KOPT-K1 (cell line): Measurements from ENCODE around the gene FTCD.

ENCODE experiments used
- H3K27ac ChIP-seq: fragments of 200-600 bp; sonication (generic); 2 replicates; pipeline ENCODE4 v1.5.1; 2016; ENCODE audit warnings: antibody characterized with exemption, mild to moderate bottlenecking, low read depth, low read length; ENCODE audit not compliant: poor library complexity, severe bottlenecking
- H3K36me3 ChIP-seq: fragments of 200-600 bp; sonication (generic); 2 replicates; pipeline ENCODE4 v1.5.1; 2017; ENCODE audit warnings: antibody characterized with exemption, mild to moderate bottlenecking, low read length, moderate library complexity; ENCODE audit not compliant: insufficient read depth
- H3K9me3 ChIP-seq: fragments of 200-600 bp; sonication (generic); 2 replicates; pipeline ENCODE4 v1.5.1; 2017; ENCODE audit warnings: antibody characterized with exemption, low read length, mild to moderate bottlenecking; ENCODE audit not compliant: insufficient read depth, poor library complexity, severe bottlenecking

Gene FTCD

DNA sequence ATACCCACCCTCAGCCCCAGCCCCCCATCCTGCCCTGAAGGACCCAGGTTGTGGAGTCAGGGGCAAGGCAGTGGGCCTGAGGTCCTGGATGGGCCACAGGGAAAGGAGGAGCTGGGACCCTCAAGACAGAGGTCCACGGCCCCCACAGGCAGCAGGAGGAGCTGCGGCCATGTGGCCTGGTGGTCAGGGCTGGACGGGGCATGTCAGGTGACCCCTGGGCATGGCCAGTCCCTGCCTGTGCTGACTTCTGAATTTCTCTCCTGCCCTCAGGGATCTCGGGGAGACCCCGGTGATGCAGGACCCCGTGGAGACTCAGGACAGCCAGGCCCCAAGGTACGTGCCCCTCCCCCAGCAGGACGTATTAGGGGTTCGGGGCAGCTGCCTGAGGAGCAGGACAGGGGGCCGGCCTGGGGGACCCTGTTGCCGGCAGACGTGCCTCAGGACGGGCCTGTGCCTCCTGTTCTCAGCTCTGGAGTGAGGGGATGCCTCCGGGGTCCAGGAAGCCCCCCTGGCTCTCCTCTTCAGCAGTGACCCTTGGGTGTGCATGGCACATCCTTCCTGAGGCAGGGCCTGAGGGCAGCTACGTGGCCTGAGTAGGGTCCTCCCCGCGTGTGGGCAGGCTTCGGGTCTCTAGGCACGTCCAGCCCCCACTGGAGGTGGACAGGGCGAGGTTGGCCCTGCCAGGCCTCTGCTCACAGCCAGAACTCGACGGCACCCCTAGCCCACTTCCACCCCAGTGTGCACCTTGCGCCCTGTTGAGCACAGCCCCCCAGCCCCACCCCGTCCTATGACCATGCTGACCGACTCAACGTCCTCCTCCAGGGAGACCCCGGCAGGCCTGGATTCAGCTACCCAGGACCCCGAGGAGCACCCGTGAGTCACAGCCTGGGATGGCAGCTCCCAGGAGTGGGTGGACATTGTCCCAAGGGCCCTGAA, 33.8 kb downstream of the FTCD start:
- Histone ChIP-seq H3K9me3 (no peaks in the 10 kb centered on the region), H3K36me3 (no peaks in the 10 kb centered on the region), H3K27ac (no peak overlapping the region)

DNA sequence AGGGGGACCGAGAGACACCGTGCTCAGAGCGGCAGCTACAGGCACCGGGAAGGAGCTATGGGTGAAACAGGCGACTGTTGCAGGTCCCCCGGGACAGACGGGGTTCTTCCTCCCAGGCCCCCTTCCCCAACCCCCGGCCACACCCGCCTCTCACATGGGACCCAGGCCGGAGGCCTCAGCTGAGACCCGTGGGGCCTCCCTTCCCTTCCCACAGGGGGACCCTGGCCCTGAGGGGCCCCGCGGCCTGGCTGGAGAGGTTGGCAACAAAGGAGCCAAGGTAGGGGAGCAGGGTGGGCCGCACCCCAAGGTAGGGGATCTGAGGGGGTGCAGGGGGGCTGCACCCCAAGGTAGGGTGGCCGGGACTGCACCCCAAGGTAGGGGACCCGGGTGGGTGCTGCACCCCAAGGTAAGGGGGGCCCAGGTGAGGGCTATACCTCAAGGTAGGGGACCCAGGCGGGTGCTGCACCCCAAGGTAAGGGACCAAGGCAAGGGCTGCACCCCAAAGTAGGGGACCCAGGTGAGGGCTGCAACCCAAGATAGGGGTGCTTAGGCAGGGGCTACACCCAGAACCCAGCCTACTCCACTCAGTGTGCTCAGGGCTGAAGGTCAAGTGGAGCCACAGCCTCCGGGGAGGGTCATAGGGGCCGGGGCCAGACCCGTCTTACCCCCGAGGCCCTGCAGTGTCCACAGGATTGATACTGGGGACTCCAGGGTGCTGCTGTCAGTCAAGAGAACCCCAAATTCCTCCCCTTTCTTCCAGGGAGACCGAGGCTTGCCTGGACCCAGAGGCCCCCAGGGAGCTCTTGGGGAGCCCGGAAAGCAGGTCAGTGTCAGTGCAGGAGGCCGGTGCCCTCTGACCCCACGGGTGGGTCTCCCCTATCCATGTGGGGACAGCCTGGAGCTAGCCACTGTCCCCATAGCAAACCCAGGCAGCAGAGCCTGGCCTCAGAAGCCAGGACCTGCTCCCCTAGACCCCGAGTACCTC, 34.8 kb downstream of the FTCD start:
- Histone ChIP-seq H3K36me3 (no peaks in the 10 kb centered on the region), H3K9me3 (no peaks in the 10 kb centered on the region), H3K27ac (no peak overlapping the region)

- Histone ChIP-seq H3K9me3 (peaks cover 5% of the 10 kb centered on the region), H3K36me3 (no peaks in the 10 kb centered on the region), H3K27ac (no peak overlapping the region)
Observed at GRCh38 chr21:46119637-46120271, 35.6 kb downstream of the FTCD start.

DNA sequence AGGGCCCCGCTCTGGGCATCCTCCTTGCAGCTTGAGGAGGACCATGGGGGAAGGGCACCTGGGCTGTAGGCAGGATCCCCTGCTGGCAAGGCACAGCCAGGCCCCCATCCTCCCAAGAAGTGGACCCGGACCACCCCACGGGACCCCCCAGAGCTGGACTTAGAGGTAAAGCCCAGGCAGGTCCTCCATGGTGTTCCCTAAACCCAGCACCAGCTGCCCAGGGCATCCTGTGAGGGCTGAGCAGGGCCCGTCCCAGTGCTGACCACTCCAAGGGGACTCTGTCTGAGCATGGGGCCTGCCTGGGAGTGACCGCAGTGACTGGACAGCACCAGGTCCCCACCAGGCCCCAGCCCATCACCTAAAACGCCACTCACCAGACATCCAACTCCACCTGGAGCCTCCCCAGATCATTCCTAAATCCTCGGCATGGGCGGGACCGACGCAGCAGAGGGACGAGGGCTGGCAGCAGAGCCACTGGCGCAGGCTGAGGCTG, 36.2 kb downstream of the FTCD start:
- Histone ChIP-seq H3K9me3 (peaks cover 5% of the 10 kb centered on the region), H3K36me3 (no peaks in the 10 kb centered on the region), H3K27ac (no peak overlapping the region)

DNA sequence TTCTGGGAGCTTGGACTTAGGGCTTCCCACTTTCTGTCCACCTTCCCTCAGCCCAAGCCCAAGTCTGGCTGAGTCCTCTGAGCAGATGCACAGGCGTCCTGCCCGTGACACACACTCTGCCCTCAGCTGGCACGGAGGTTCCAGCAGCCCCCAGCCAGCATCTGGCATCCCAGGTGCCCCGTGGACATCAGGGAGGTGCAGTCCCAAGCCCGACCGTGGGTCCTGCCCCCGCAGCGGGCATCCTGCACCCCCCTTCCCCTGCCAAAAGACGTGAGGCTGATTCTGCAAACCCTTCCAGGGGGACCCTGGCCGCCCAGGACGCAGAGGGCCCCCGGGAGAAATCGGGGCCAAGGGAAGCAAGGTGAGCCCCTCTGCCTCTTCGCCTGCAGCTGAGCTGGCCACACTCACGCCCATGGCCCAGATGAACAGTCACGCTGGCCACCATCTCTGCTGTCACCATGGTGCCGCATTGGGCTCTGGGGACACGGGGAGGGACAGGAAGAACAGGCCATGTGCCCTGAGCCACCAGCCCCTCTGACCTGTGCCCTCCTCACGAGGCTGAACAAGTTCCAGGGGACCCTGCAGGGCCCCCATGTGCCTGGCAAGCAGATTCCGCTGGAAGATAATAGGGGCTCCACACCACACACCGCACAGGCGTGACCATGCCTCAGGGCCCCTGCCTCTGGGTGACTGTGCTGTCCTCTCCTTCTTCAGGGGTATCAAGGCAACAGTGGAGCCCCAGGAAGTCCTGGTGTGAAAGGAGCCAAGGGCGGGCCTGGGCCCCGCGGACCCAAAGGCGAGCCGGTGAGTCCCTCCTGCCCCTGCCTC, 36.8 kb downstream of the FTCD start:
- Histone ChIP-seq H3K9me3 (peaks cover 5% of the 10 kb centered on the region), H3K27ac (no peak overlapping the region), H3K36me3 (no peaks in the 10 kb centered on the region)

- Histone ChIP-seq H3K9me3 (peaks cover 5% of the 10 kb centered on the region), H3K36me3 (no peaks in the 10 kb centered on the region), H3K27ac (no peak overlapping the region)
Observed at GRCh38 chr21:46117586-46118315, 37.6 kb downstream of the FTCD start.

DNA sequence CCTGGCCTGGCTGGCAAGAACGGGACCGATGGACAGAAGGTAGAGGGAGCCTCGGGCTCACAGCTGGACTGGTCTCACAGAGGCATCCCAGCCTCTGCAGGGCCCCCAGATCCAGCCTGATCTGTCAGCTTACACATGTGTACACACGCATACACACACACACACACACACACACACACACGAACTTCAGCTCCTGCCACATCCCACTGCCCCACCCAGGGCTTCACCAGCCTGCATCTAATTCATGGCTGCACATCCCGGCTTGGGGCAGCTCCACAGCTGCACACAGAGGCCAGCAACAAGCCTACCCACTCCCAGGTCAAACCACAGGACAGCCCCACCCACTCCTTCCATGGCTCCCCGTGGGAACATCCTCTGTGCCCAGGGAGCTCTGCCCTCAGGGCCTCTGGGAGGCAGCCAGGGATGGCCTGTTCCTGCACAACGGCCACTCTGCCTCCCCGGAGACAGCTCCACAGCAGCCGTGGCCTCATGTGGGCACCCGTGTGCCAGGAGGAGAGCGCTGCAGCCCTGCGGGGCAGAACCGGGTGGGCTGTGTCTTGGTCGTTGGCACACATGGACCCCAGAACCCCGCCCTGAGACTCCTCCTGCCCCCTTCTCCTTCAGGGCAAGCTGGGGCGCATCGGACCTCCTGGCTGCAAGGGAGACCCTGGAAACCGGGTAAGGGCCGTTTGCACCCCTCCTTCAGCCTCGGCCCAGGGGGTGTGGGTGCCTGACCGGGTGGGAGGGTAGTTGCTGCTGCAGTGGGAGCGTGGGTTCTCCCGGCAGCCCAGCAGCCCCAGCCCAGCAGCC, 38.4 kb downstream of the FTCD start:
- no peak overlapping the region for H3K27ac ChIP-seq
- H3K36me3 ChIP-seq, result no peaks in the 10 kb centered on the region
- H3K9me3 ChIP-seq, result peaks cover 5% of the 10 kb centered on the region

DNA sequence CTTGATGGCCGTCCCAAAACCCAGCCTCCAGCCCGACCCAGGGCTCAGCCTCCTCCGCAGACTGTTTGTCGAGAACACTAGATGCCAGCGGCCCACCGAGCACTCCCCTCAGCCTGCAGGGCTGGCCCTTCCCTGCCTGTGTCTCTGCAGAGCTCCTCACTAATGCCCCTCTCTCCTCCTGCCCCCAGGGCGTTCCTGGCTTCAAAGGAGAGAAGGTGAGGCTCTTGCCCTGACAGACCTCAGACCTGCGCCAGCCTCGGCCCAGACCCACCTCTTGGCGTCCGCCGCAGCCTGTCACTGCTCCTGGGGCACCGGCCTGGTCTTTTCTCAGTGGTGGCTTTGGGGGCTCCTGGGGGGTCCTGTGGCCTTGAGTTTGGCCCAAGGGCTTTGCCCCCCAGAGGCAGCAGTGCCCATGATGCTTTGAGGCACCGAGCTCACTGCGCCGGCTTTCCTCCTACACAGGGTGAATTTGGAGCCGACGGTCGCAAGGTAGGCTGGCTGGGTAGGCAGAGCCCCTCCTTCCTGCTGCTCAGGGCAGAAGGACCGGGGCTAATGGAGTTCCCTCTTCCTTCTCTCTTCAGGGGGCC, 39.1 kb downstream of the FTCD start:
- Histone ChIP-seq H3K27ac (no peak overlapping the region), H3K36me3 (no peaks in the 10 kb centered on the region), H3K9me3 (peaks cover 5% of the 10 kb centered on the region)

- peaks cover 5% of the 10 kb centered on the region for H3K9me3 ChIP-seq
- no peak overlapping the region for H3K27ac ChIP-seq
- no peaks in the 10 kb centered on the region for H3K36me3 ChIP-seq
Observed at GRCh38 chr21:46115441-46116188, 39.8 kb downstream of the FTCD start.

- H3K27ac ChIP-seq, result no peak overlapping the region
- H3K9me3 ChIP-seq, result peaks cover 5% of the 10 kb centered on the region
- H3K36me3 ChIP-seq, result no peaks in the 10 kb centered on the region
Observed at GRCh38 chr21:46114963-46115362, 40.4 kb downstream of the FTCD start.

- H3K9me3 ChIP-seq, result peaks cover 7% of the 10 kb centered on the region
- H3K36me3 ChIP-seq, result no peaks in the 10 kb centered on the region
- H3K27ac ChIP-seq, result no peak overlapping the region
Observed at GRCh38 chr21:46113497-46114176, 41.7 kb downstream of the FTCD start.
